OCI-LY3 (cell line): ENCODE measurements around the gene CSNK2B.

Experiments used
- EZH2phosphoT487 ChIP-seq: fragments of 200-600 bp; shearing (Covaris generic); IDR thresholded peaks from 2 replicates; pipeline ENCODE4 v1.6.1; 2018; ENCODE audit warnings: antibody characterized with exemption, mixed run types, low read depth
- TF ChIP-seq, protein P1 (sequence below): fragments of 200-600, 300-600 bp; sonication (generic); IDR thresholded peaks from 2 replicates; pipeline ENCODE4 v1.5.1; 2014; ENCODE audit warnings: antibody characterized with exemption, low read length, low read depth

- TF ChIP-seq, protein P1, sequence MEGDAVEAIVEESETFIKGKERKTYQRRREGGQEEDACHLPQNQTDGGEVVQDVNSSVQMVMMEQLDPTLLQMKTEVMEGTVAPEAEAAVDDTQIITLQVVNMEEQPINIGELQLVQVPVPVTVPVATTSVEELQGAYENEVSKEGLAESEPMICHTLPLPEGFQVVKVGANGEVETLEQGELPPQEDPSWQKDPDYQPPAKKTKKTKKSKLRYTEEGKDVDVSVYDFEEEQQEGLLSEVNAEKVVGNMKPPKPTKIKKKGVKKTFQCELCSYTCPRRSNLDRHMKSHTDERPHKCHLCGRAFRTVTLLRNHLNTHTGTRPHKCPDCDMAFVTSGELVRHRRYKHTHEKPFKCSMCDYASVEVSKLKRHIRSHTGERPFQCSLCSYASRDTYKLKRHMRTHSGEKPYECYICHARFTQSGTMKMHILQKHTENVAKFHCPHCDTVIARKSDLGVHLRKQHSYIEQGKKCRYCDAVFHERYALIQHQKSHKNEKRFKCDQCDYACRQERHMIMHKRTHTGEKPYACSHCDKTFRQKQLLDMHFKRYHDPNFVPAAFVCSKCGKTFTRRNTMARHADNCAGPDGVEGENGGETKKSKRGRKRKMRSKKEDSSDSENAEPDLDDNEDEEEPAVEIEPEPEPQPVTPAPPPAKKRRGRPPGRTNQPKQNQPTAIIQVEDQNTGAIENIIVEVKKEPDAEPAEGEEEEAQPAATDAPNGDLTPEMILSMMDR: no peak
- TF ChIP-seq EZH2phosphoT487: no peak
These were observed 41.8 kb upstream of the CSNK2B start for GRCh38 chr6:31624070-31624469.
